CD4-positive, CD25-positive, alpha-beta regulatory T cell (primary cell): ENCODE measurements around the gene CDKAL1. TPM values are rescaled to one million over a fixed set of nuclear protein-coding genes. Genes with fewer than 3 reads are reported as not detected.
"Not testable (repeated sequence)": the region's sequence is repeated elsewhere in the genome, so short reads cannot be mapped to it uniquely, and the experiment has no call there.

ENCODE experiments used
- ATAC-seq, 2 donors: fragments of 150-1000 bp; cut with Tn5 transposase; one replicate each; pipeline ENCODE4 v1.10.0; 2021; ENCODE audit warnings: low read depth in 2 of 2, moderate number of reproducible peaks in 2 of 2, moderate library complexity in 1 of 2
- DNase-seq, 3 donors: peaks; one replicate each; pipeline versions ENCODE4 v3.0.0 to v3.0.0-alpha.2; 2012 to 2022; ENCODE audit warnings: mixed read lengths in 1 of 3
- H3K27ac ChIP-seq: one replicate; pipeline ENCODE4 v1.7.0; 2013; ENCODE audit warnings: mild to moderate bottlenecking, low read length; ENCODE audit not compliant: insufficient read depth, poor library complexity, severe bottlenecking
- H3K27me3 ChIP-seq: one replicate; pipeline ENCODE4 v1.7.0; 2013; ENCODE audit warnings: low read length; ENCODE audit not compliant: control insufficient read depth, insufficient read depth
- H3K36me3 ChIP-seq: one replicate; pipeline ENCODE4 v1.7.0; 2013; ENCODE audit warnings: mild to moderate bottlenecking, low read length, moderate library complexity; ENCODE audit not compliant: control insufficient read depth, insufficient read depth
- H3K4me1 ChIP-seq: 2 replicates; pipeline ENCODE4 v1.7.0; 2013; ENCODE audit warnings: mild to moderate bottlenecking, low read length; ENCODE audit not compliant: insufficient read depth, control insufficient read depth, poor library complexity, severe bottlenecking
- H3K4me3 ChIP-seq: one replicate; pipeline ENCODE4 v1.7.0; 2013; ENCODE audit warnings: low read depth, mild to moderate bottlenecking, low read length, moderate library complexity
- H3K9me3 ChIP-seq, 2 experiments: 1 replicate in 1 of 2; 2 replicates in 1 of 2; pipeline ENCODE4 v1.7.0; 2013; ENCODE audit warnings: low read length in 2 of 2, mild to moderate bottlenecking in 1 of 2, moderate library complexity in 1 of 2; ENCODE audit not compliant: control insufficient read depth in 2 of 2
- H3K27ac Mint-ChIP-seq, 3 donors: one replicate each; pipeline ENCODE4 v1.8.0; 2020 to 2022; ENCODE audit warnings: mild to moderate bottlenecking in 3 of 3, mixed read lengths in 3 of 3, moderate library complexity in 2 of 3
- H3K27me3 Mint-ChIP-seq: one replicate; pipeline ENCODE4 v1.8.0; 2022; ENCODE audit warnings: mild to moderate bottlenecking, mixed read lengths
- H3K36me3 Mint-ChIP-seq: one replicate; pipeline ENCODE4 v1.8.0; 2020; ENCODE audit warnings: mixed read lengths
- H3K4me1 Mint-ChIP-seq, 4 donors: one replicate each; pipeline ENCODE4 v1.8.0; 2020 to 2022; ENCODE audit warnings: mixed read lengths in 4 of 4, mild to moderate bottlenecking in 1 of 4
- H3K4me3 Mint-ChIP-seq, 4 donors: one replicate each; pipeline ENCODE4 v1.8.0; 2020 to 2022; ENCODE audit warnings: mild to moderate bottlenecking in 4 of 4, mixed read lengths in 4 of 4, moderate library complexity in 3 of 4
- H3K9me3 Mint-ChIP-seq, 7 donors: one replicate each; pipeline ENCODE4 v1.8.0; 2020 to 2022; ENCODE audit warnings: mixed read lengths in 7 of 7, mild to moderate bottlenecking in 3 of 7, moderate library complexity in 2 of 7
- polyA plus RNA-seq, 4 donors: library from polyadenylated mRNA; unstranded; fragments of 300-500 nt; fragmentation: Illumina TruSeq; gene quantifications; one replicate each; pipeline ENCODE4 v1.2.3, GENCODE V29; 2021
- total RNA-seq: library from RNA; stranded (reverse); gene quantifications from one replicate; pipeline ENCODE4 v1.2.3, GENCODE V29; 2022

Gene CDKAL1
- total and polyA plus RNA-seq, 5 donors from 2014 or later = 26.1 to 39.4 (median 30.4) TPM

DNA sequence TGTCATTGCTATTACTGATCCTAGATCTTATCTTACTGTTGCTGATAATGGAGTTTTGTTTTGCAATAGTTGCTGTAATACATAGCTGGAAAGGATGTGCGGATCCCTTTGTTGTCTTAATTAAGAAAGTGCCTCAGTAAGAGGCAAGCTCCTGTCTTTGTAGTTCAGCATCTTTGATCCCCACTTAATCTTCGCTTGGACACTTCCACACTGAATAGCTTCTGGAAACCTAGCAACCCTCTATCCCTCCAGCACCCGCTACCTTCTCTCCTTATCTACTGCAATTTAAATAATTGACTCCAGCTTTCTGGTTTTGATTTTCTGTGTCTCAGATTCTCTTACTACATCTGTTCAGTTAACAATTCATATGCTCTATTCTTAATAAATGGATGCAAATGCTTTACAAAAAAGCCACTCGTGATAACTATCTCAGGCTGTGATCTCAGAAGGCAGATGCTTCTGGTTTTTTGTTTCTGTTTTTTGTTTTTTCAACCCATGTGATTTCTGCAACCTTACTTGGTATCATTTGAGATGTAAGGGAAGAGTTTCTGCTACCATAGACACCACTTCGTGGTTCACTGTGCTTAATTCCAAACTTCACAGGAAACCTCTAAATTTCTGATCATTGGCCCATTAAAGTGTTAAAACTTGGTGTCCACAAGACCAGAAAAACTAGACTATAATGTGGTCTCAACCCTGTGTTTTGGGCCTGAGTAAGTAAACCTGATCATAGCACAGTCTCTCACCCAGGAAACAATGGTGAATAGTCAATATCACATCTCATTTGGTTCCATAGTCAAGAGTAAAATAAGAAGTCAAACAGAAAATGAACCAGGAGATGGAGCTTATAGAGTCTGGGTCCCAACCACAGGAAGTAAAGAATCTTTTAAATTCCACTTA lies 707.2 kb downstream of the CDKAL1 start:
- Mint-ChIP-seq H3K9me3 (peaks cover 0 to 24% (median 6%) of the 10 kb centered on the region in 7 donors), H3K27me3 (no peaks in the 10 kb centered on the region), H3K4me1 (no peaks in the 10 kb centered on the region), H3K4me3 (no peak overlapping the region), H3K36me3 (no peaks in the 10 kb centered on the region), H3K27ac (no peak overlapping the region)
- H3K27me3 ChIP-seq = no peaks in the 10 kb centered on the region
- peaks cover 0 to 3% of the 10 kb centered on the region in 2 experiments for H3K9me3 ChIP-seq
- ATAC-seq = no peak
- H3K4me1 ChIP-seq = no peaks in the 10 kb centered on the region
- no peaks in the 10 kb centered on the region for H3K36me3 ChIP-seq
- no peak overlapping the region for H3K27ac ChIP-seq
- DNase-seq = no peak
- H3K4me3 ChIP-seq = no peak overlapping the region

GRCh38 chr6:21244897-21245470 lies 710.7 kb downstream of the CDKAL1 start:
- no peaks in the 10 kb centered on the region for H3K4me1 ChIP-seq
- H3K36me3 ChIP-seq = no peaks in the 10 kb centered on the region
- H3K4me1 Mint-ChIP-seq = no peaks in the 10 kb centered on the region
- DNase-seq (no peak), ATAC-seq (no peak)
- no peak overlapping the region for H3K4me3 ChIP-seq
- H3K27me3 ChIP-seq = no peaks in the 10 kb centered on the region
- no peak overlapping the region for H3K27ac ChIP-seq
- peaks cover 0 to 7% (median 0%) of the 10 kb centered on the region in 7 donors for H3K9me3 Mint-ChIP-seq
- H3K9me3 ChIP-seq = no peaks in the 10 kb centered on the region
- H3K27ac Mint-ChIP-seq = no peak overlapping the region
- no peak overlapping the region for H3K4me3 Mint-ChIP-seq
- H3K36me3 Mint-ChIP-seq = no peaks in the 10 kb centered on the region
- H3K27me3 Mint-ChIP-seq = no peaks in the 10 kb centered on the region

GRCh38 chr6:21245488-21245887 lies 711.2 kb downstream of the CDKAL1 start:
- DNase-seq (no peak), ATAC-seq (no peak)
- Histone ChIP-seq H3K9me3 (no peaks in the 10 kb centered on the region), H3K36me3 (no peaks in the 10 kb centered on the region), H3K4me1 (no peaks in the 10 kb centered on the region), H3K4me3 (no peak overlapping the region), H3K27ac (no peak overlapping the region), H3K27me3 (no peaks in the 10 kb centered on the region)
- no peak overlapping the region for H3K27ac Mint-ChIP-seq
- no peak overlapping the region for H3K4me3 Mint-ChIP-seq
- no peaks in the 10 kb centered on the region for H3K27me3 Mint-ChIP-seq
- H3K36me3 Mint-ChIP-seq = no peaks in the 10 kb centered on the region
- H3K9me3 Mint-ChIP-seq = peaks cover 0 to 6% (median 0%) of the 10 kb centered on the region in 7 donors
- H3K4me1 Mint-ChIP-seq = no peaks in the 10 kb centered on the region

DNA sequence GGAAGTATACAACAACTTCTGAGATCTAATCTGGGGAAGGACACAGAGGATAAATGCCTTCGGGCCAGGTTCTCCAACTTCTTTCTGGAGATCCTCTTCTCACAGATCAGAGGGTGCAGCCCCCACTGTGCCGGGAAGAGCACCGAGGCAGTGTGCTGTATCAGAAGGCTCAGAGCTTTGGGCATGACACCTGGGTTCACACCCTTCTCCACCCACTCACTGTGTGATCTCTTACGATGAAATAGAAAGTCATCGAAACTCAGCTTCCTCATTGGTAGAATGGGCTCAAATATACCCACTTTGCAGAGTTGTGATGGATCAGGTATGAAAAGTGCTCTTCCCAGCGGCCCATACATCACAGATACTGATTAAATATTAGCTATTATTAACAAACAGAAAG lies 711.8 kb downstream of the CDKAL1 start:
- DNase-seq (no peak), ATAC-seq (no peak)
- no peaks in the 10 kb centered on the region for H3K36me3 ChIP-seq
- Mint-ChIP-seq H3K4me1 (no peaks in the 10 kb centered on the region), H3K9me3 (peaks cover 0 to 4% (median 0%) of the 10 kb centered on the region in 7 donors), H3K4me3 (no peak overlapping the region), H3K27me3 (peaks cover 4% of the 10 kb centered on the region), H3K36me3 (no peaks in the 10 kb centered on the region), H3K27ac (no peak overlapping the region)
- H3K27me3 ChIP-seq = no peaks in the 10 kb centered on the region
- H3K27ac ChIP-seq = no peak overlapping the region
- H3K4me3 ChIP-seq = no peak overlapping the region
- H3K9me3 ChIP-seq = no peaks in the 10 kb centered on the region
- no peaks in the 10 kb centered on the region for H3K4me1 ChIP-seq

DNA sequence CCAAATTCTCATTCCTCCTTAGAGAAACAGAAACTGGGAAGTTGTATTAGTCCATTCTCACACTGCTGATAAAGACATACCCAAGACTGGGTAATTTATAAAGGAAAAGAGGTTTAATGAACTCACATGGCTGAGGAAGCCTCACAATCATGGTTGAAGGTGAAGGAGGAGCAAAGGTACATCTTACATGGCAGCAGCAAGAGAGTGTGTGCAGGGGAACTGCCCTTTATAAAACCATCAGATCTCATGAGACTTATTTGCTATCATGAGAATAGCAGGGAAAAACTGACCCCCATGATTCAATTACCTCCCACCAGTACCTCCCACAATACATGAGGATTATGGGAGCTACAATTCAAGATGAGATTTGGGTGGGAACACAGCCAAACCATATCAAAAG lies 720.2 kb downstream of the CDKAL1 start:
- H3K9me3 ChIP-seq, H3K27ac Mint-ChIP-seq: not testable (repeated sequence)
- H3K27me3 Mint-ChIP-seq = peaks cover 15% of the 10 kb centered on the region

GRCh38 chr6:21256197-21256596 lies 721.9 kb downstream of the CDKAL1 start:
- DNase-seq = no peak
- Histone ChIP-seq H3K4me3 (no peak overlapping the region), H3K27me3 (peaks cover 3% of the 10 kb centered on the region), H3K27ac (no peak overlapping the region), H3K9me3 (peaks cover 0 to 2% of the 10 kb centered on the region in 2 experiments), H3K4me1 (no peaks in the 10 kb centered on the region), H3K36me3 (no peaks in the 10 kb centered on the region)
- Mint-ChIP-seq H3K27ac (no peak overlapping the region), H3K9me3 (peaks cover 0 to 9% (median 2%) of the 10 kb centered on the region in 7 donors), H3K27me3 (peaks cover 11% of the 10 kb centered on the region), H3K4me1 (no peaks in the 10 kb centered on the region), H3K4me3 (peak overlapping the region in 1 of 4 donors; percentile 28), H3K36me3 (no peaks in the 10 kb centered on the region)
- no peak for ATAC-seq

More for the DNA sequence above, 720.2 kb downstream of the CDKAL1 start:
- not testable (repeated sequence) for H3K36me3 Mint-ChIP-seq, H3K27me3 ChIP-seq, H3K27ac ChIP-seq, DNase-seq, H3K4me3 ChIP-seq, H3K36me3 ChIP-seq, H3K9me3 Mint-ChIP-seq, ATAC-seq, H3K4me1 Mint-ChIP-seq, H3K4me3 Mint-ChIP-seq, H3K4me1 ChIP-seq

GRCh38 chr6:21257125-21257524 lies 722.9 kb downstream of the CDKAL1 start:
- Mint-ChIP-seq H3K4me1 (no peaks in the 10 kb centered on the region), H3K27me3 (peaks cover 7% of the 10 kb centered on the region), H3K27ac (no peak overlapping the region), H3K9me3 (peaks cover 0 to 5% (median 0%) of the 10 kb centered on the region in 7 donors), H3K36me3 (no peaks in the 10 kb centered on the region), H3K4me3 (no peak overlapping the region)
- DNase-seq = no peak
- no peak for ATAC-seq
- Histone ChIP-seq H3K27ac (no peak overlapping the region), H3K4me3 (no peak overlapping the region), H3K4me1 (no peaks in the 10 kb centered on the region), H3K36me3 (no peaks in the 10 kb centered on the region), H3K27me3 (no peaks in the 10 kb centered on the region), H3K9me3 (peaks cover 0 to 2% of the 10 kb centered on the region in 2 experiments)
